Endothelial cell of umbilical vein (primary cell): ENCODE results near the gene NEU2. TPM values are rescaled to one million over a fixed set of nuclear protein-coding genes. Genes with fewer than 3 reads are reported as not detected.

Experiments
- BruUV-seq: library from RNA; stranded (reverse); fragments of 400-500 nt; replicated peaks from 2 replicates; lab custom pipeline; 2021; lab: Mats Ljungman, UMichigan
- CTCF ChIA-PET: fragments of 300-600, 350-600 bp; sonication (Branson Sonifier 250); formaldehyde crosslinking; loops from one replicate; lab custom pipeline; 2021; ENCODE audit warnings: antibody characterized with exemption, inconsistent platforms; lab: Charles Lee
- POLR2A ChIA-PET: fragments of 300-600, 350-600 bp; sonication (Branson Sonifier 250); formaldehyde crosslinking; loops from one replicate; lab custom pipeline; 2021; ENCODE audit warnings: antibody characterized with exemption, inconsistent platforms; lab: Charles Lee
- DNase-seq: peaks from one replicate; pipeline ENCODE4 v3.0.0-alpha.2; 2011; ENCODE audit warnings: low read depth, low spot score
- FAIRE-seq: peaks from 2 replicates; lab custom pipeline; 2011; peaks lifted over from hg19 to GRCh38; lab: Jason Lieb, UNC
- H2AFZ ChIP-seq: 2 replicates; pipeline ENCODE4 v1.6.0; 2012; ENCODE audit warnings: low read depth, low read length, control low read depth, inconsistent platforms
- H3K27ac ChIP-seq: 2 replicates; pipeline ENCODE4 v1.5.1; 2011; ENCODE audit warnings: low read depth, mild to moderate bottlenecking, control low read depth, low read length, moderate library complexity; ENCODE audit not compliant: insufficient read depth
- H3K27me3 ChIP-seq, 2 experiments: 2 replicates each; pipeline versions ENCODE4 v1.6.0 to v1.6.1; 2011; ENCODE audit warnings: low read length in 2 of 2, mixed read lengths in 1 of 2; ENCODE audit not compliant: control insufficient read depth in 2 of 2, insufficient read depth in 2 of 2
- H3K36me3 ChIP-seq, 2 experiments: 2 replicates in 1 of 2; 3 replicates in 1 of 2; pipeline ENCODE4 v1.5.1; 2011; ENCODE audit warnings: low read length in 2 of 2, mild to moderate bottlenecking in 1 of 2, moderate library complexity in 1 of 2; ENCODE audit not compliant: control insufficient read depth in 2 of 2, insufficient read depth in 2 of 2; ENCODE audit errors: extremely low read depth in 1 of 2
- H3K4me1 ChIP-seq: 3 replicates; pipeline ENCODE4 v1.5.1; 2011; ENCODE audit warnings: mild to moderate bottlenecking, low read length; ENCODE audit not compliant: control insufficient read depth, insufficient read depth; ENCODE audit errors: extremely low read depth
- H3K4me2 ChIP-seq: 2 replicates; pipeline ENCODE4 v1.6.1; 2011; ENCODE audit warnings: low read length, control low read depth, mixed read lengths; ENCODE audit not compliant: insufficient read depth
- H3K4me3 ChIP-seq, 3 experiments: fragments of 200-600 bp in 1 of 3; sonication (generic), shearing (Covaris generic) in 1 of 3; replicated peaks in 1 of 3; 2 replicates each; pipeline ENCODE4 v1.5.1; 2011 to 2016; ENCODE audit warnings: control low read depth in 3 of 3, low read length in 3 of 3, mild to moderate bottlenecking in 2 of 3, inconsistent platforms in 1 of 3, low read depth in 1 of 3, moderate library complexity in 1 of 3; ENCODE audit not compliant: insufficient read depth in 1 of 3
- H3K79me2 ChIP-seq: 2 replicates; pipeline ENCODE4 v1.6.0; 2012; ENCODE audit warnings: low read length, inconsistent platforms; ENCODE audit not compliant: control insufficient read depth, insufficient read depth
- H3K9ac ChIP-seq: replicated peaks from 2 replicates; pipeline ENCODE3; 2011; ENCODE audit warnings: low read length, control low read depth; ENCODE audit not compliant: insufficient read depth; ENCODE audit errors: extremely low read depth
- H3K9me1 ChIP-seq: replicated peaks from 3 replicates; pipeline ENCODE4 v1.6.0; 2011; ENCODE audit warnings: mild to moderate bottlenecking, low read length; ENCODE audit not compliant: control insufficient read depth, insufficient read depth; ENCODE audit errors: extremely low read depth
- H3K9me3 ChIP-seq: replicated peaks from 2 replicates; pipeline ENCODE4 v1.5.1; 2012; ENCODE audit warnings: low read length, inconsistent platforms; ENCODE audit not compliant: control insufficient read depth, insufficient read depth
- H4K20me1 ChIP-seq: replicated peaks from 2 replicates; pipeline ENCODE3; 2011; ENCODE audit warnings: mild to moderate bottlenecking, low read length; ENCODE audit not compliant: control insufficient read depth, insufficient read depth; ENCODE audit errors: extremely low read depth
- EZH2 ChIP-seq: IDR thresholded peaks from 2 replicates; pipeline ENCODE4 v1.6.1; 2012; ENCODE audit warnings: borderline replicate concordance, low read depth, mild to moderate bottlenecking, moderate library complexity, low read length, inconsistent platforms; ENCODE audit not compliant: severe bottlenecking
- GATA2 ChIP-seq: IDR thresholded peaks from 2 replicates; pipeline ENCODE4 v1.7.0; 2011; ENCODE audit warnings: low read depth, mild to moderate bottlenecking, moderate library complexity, mixed read lengths, low read length; ENCODE audit not compliant: insufficient read length, insufficient read depth
- MAX ChIP-seq: IDR thresholded peaks from 2 replicates; pipeline ENCODE4 v1.6.1; 2011; ENCODE audit not compliant: insufficient read depth, insufficient read length
- POLR2A ChIP-seq: IDR thresholded peaks from 2 replicates; pipeline ENCODE4 v1.6.1; 2012; ENCODE audit warnings: low read depth, mild to moderate bottlenecking, control low read depth, low read length
- dilution Hi-C: fragments of 300-500 bp; cut with MboI; formaldehyde crosslinking; loops from one replicate; pipeline ENCODE4 v1.15.0; 2019; ENCODE audit warnings: low sequenced_read_pairs; ENCODE audit not compliant: extremely low pct_ligation_motif_present
- intact Hi-C: fragments of 100-400 bp; cut with micrococcal nuclease; formaldehyde crosslinking; loops from one replicate; pipeline ENCODE4 v1.10.0; 2022
- polyA plus RNA-seq, 4 experiments: library from polyadenylated mRNA; depleted of rRNA in 3 of 4; stranded (reverse) in 3 of 4; unstranded in 1 of 4; fragments of >200 nt; gene quantifications; 2 replicates each; pipeline versions ENCODE4 v1.2.1 to v1.2.3, GENCODE V29; 2011 to 2012; ENCODE audit warnings: missing spikeins in 1 of 4
- total RNA-seq: library from RNA; stranded (reverse); gene quantifications from 2 replicates; pipeline ENCODE4 v1.2.3, GENCODE V29; 2021
- TF ChIP-seq, protein P1 (sequence below), 2 donors: IDR thresholded peaks; 1 replicate in 1 of 2; 2 replicates in 1 of 2; pipeline ENCODE4 v1.5.1; 2011; ENCODE audit warnings: low read length in 2 of 2, mild to moderate bottlenecking in 2 of 2, moderate library complexity in 2 of 2, control low read depth in 1 of 2, inconsistent platforms in 1 of 2, low read depth in 1 of 2; ENCODE audit not compliant: insufficient read depth in 1 of 2; ENCODE audit errors: extremely low read depth in 1 of 2

Gene NEU2
- total and polyA plus RNA-seq, 2 donors (not counting 3 experiments of a cell fraction or from before 2014, with no cell fraction given): not detected

- Histone ChIP-seq H3K4me1 (peaks cover 40% of the 10 kb centered on the region), H3K27ac (no peak overlapping the region), H3K79me2 (peaks cover under 1% of the 10 kb centered on the region), H3K4me2 (no peak overlapping the region), H3K9me1 (no peaks in the 10 kb centered on the region), H4K20me1 (no peaks in the 10 kb centered on the region), H3K27me3 (no peaks in the 10 kb centered on the region), H3K9me3 (no peaks in the 10 kb centered on the region), H3K4me3 (no peak overlapping the region), H3K9ac (no peak overlapping the region), H2AFZ (no peak overlapping the region), H3K36me3 (peaks cover 0 to 19% of the 10 kb centered on the region in 2 experiments)
- FAIRE-seq: no peak
- intact Hi-C loops (loop anchor here (10.0 kb wide), 1 partner anchor 335 kb away; no protein-coding TSS in a partner anchor), dilution Hi-C loops (no loop called here)
- no TSS peak for BruUV-seq
- POLR2A ChIA-PET: no interaction called here
- TF ChIP-seq EZH2: no peak
- no peak for TF ChIP-seq POLR2A
- no peak for TF ChIP-seq MAX
- no peak for TF ChIP-seq GATA2
- TF ChIP-seq, protein P1, sequence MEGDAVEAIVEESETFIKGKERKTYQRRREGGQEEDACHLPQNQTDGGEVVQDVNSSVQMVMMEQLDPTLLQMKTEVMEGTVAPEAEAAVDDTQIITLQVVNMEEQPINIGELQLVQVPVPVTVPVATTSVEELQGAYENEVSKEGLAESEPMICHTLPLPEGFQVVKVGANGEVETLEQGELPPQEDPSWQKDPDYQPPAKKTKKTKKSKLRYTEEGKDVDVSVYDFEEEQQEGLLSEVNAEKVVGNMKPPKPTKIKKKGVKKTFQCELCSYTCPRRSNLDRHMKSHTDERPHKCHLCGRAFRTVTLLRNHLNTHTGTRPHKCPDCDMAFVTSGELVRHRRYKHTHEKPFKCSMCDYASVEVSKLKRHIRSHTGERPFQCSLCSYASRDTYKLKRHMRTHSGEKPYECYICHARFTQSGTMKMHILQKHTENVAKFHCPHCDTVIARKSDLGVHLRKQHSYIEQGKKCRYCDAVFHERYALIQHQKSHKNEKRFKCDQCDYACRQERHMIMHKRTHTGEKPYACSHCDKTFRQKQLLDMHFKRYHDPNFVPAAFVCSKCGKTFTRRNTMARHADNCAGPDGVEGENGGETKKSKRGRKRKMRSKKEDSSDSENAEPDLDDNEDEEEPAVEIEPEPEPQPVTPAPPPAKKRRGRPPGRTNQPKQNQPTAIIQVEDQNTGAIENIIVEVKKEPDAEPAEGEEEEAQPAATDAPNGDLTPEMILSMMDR (IDR thresholded peaks at IDR 0.05; ENCODE audit: extremely low read depth in 1 of 2, insufficient read depth in 1 of 2, low read depth in 1 of 2, low read length in 2 of 2): no peak
- CTCF ChIA-PET: no interaction called here
- no peak for DNase-seq
These were observed 47.7 kb downstream of the NEU2 start for GRCh38 chr2:233079953-233080835.
